ENCODE measurements around the gene CENPT. TPM values are rescaled to one million over a fixed set of nuclear protein-coding genes. Genes with fewer than 3 reads are reported as not detected.

Gene CENPT
- total RNA-seq, 1 donor from 2014 or later = 29.9 TPM

DNA sequence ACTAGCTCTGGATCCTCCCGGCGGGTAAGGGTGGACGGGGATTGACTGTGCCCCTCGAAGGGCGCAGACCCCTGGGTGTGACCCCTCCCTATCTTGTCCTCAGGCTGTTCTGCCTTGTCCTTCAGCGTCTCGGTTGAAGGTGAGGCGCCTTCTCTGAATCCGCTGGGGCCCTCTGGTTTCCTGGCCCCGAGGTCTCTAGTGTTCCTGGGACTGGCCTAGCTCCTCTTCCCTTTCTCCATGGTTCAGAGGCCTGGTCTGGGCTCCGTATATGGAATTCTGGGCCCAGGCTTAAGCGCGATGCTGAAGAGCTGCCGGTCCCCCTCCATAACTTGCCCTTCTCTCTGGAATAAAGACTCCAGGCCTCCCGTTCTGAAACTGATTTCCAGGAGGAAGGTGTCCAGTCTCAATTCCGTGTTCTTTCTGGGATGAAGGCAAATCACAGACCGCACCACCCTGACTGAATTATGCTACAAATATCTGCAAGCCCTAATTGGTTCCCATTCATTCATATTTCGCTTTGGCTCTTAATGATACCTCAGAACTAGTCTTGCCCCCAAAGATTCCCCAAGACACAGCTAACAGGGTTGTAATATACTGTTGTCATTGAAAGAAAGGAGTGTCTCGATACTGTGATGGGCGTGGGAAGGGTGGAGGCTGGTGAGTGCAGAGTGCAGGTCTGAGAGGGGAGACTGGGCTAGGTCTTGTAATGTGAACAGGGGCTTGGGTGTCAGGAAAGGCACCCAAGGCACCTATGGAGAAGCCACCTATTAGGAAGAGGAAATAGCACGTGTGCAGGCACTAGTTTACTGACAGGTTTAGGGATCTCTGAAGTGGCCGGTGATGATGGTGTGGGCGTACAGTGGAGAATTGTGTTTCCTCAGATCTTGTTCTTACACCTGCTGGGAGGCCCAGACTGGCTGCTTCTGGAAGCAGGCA lies 26.2 kb upstream of the CENPT start:
- peaks cover 30% of the 10 kb centered on the region for H3K4me1 ChIP-seq
- ATAC-seq = peak; percentile 10 to 32
- peak overlapping the region; percentile 90 for H3K27ac ChIP-seq
- peak overlapping the region; percentile 99 for H3K4me3 ChIP-seq
- TF ChIP-seq, protein P1, sequence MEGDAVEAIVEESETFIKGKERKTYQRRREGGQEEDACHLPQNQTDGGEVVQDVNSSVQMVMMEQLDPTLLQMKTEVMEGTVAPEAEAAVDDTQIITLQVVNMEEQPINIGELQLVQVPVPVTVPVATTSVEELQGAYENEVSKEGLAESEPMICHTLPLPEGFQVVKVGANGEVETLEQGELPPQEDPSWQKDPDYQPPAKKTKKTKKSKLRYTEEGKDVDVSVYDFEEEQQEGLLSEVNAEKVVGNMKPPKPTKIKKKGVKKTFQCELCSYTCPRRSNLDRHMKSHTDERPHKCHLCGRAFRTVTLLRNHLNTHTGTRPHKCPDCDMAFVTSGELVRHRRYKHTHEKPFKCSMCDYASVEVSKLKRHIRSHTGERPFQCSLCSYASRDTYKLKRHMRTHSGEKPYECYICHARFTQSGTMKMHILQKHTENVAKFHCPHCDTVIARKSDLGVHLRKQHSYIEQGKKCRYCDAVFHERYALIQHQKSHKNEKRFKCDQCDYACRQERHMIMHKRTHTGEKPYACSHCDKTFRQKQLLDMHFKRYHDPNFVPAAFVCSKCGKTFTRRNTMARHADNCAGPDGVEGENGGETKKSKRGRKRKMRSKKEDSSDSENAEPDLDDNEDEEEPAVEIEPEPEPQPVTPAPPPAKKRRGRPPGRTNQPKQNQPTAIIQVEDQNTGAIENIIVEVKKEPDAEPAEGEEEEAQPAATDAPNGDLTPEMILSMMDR (IDR thresholded peaks at IDR 0.05) = no peak
- H3K9me3 ChIP-seq = no peaks in the 10 kb centered on the region
- DNase-seq = no peak
- H3K36me3 ChIP-seq = peaks cover 63% of the 10 kb centered on the region
- no peaks in the 10 kb centered on the region for H3K27me3 ChIP-seq (ENCODE audit: low read depth)
- intact Hi-C loops (cut with DNase I) = no loop called here

GRCh38 chr16:67872631-67873434 lies 25.3 kb upstream of the CENPT start, which contains the start of gene EDC4:
Gene EDC4, plus strand, starts transcription at chr16:67873052. Its CDS starts 210 bp downstream, at chr16:67873262.
- intact Hi-C loops (cut with DNase I) = no loop called here
- TF ChIP-seq, protein P1 (IDR thresholded peaks at IDR 0.05) = no peak
- ATAC-seq (peak; percentile 94 to 95), DNase-seq (peak; percentile 91)
- Histone ChIP-seq H3K27me3 (ENCODE audit: low read depth) (no peaks in the 10 kb centered on the region), H3K4me1 (peaks cover 30% of the 10 kb centered on the region), H3K9me3 (no peaks in the 10 kb centered on the region), H3K27ac (peak within 1 kb of the TSS; percentile 90), H3K4me3 (peak within 1 kb of the TSS; percentile 99), H3K36me3 (peaks cover 63% of the 10 kb centered on the region)

- no peak for ATAC-seq
- no peaks in the 10 kb centered on the region for H3K27me3 ChIP-seq (ENCODE audit: low read depth)
- H3K4me3 ChIP-seq = peak overlapping the region; percentile 99
- H3K36me3 ChIP-seq = peaks cover 63% of the 10 kb centered on the region
- H3K4me1 ChIP-seq = peaks cover 30% of the 10 kb centered on the region
- TF ChIP-seq, protein P1 (IDR thresholded peaks at IDR 0.05) = no peak
- H3K9me3 ChIP-seq = no peaks in the 10 kb centered on the region
- DNase-seq = no peak
- intact Hi-C loops (cut with DNase I) = no loop called here
- H3K27ac ChIP-seq = peak overlapping the region; percentile 90
These were observed 24.7 kb upstream of the CENPT start for GRCh38 chr16:67872131-67872630.

- Histone ChIP-seq H3K9me3 (no peaks in the 10 kb centered on the region), H3K4me1 (peaks cover 30% of the 10 kb centered on the region), H3K4me3 (no peak overlapping the region), H3K27me3 (ENCODE audit: low read depth) (no peaks in the 10 kb centered on the region), H3K36me3 (peaks cover 63% of the 10 kb centered on the region), H3K27ac (no peak overlapping the region)
- TF ChIP-seq, protein P1 (IDR thresholded peaks at IDR 0.05) = no peak
- intact Hi-C loops (cut with DNase I) = no loop called here
- no peak for DNase-seq
- ATAC-seq = no peak
These were observed 23.8 kb upstream of the CENPT start for GRCh38 chr16:67871256-67871655.

DNA sequence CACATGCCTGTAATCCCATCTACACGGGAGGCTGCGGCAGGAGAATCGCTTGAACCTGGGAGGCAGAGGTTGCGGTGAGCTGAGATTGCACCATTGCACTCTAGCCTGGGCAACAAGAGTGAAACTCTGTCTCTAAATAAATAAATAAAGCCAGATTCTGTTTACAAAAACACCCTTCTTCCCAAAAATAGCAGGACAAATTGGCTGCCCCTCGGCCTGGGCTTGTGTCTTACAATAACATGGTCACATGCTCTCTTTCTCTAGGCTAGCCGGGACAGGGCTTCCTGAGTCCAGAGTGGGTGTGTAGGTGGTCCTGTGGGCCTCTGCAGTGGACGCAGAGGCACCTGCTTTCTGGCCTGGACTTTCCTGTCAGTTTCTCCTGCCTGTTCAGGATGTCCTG lies 22.2 kb upstream of the CENPT start:
- Histone ChIP-seq H3K9me3 (no peaks in the 10 kb centered on the region), H3K27ac (no peak overlapping the region), H3K4me1 (peaks cover 19% of the 10 kb centered on the region), H3K4me3 (no peak overlapping the region), H3K36me3 (peaks cover 69% of the 10 kb centered on the region), H3K27me3 (ENCODE audit: low read depth) (no peaks in the 10 kb centered on the region)
- no peak for DNase-seq
- no peak for ATAC-seq
- intact Hi-C loops (cut with DNase I) = no loop called here
- TF ChIP-seq, protein P1 (IDR thresholded peaks at IDR 0.05) = no peak
